Stimulated activated memory B cell treated with anti-CD40 and anti-IgM and Interleukin-4, amounts not matched to agents 10 μg/mL and 1 μg/mL and 100 μg/mL, for 72 hours (primary cell): ENCODE results near the gene SH2B3.
"Not testable (repeated sequence)": the region's sequence is repeated elsewhere in the genome, so short reads cannot be mapped to it uniquely, and the experiment has no call there.

ENCODE experiments used
- ATAC-seq: fragments of 150-1000 bp; cut with Tn5 transposase; 2 replicates; pipeline ENCODE4 v1.10.0; 2021
- H3K27ac Mint-ChIP-seq: one replicate; pipeline ENCODE4 v1.8.0; 2022; ENCODE audit warnings: mild to moderate bottlenecking, mixed read lengths
- H3K27me3 Mint-ChIP-seq: one replicate; pipeline ENCODE4 v1.8.0; 2022; ENCODE audit warnings: mixed read lengths
- H3K36me3 Mint-ChIP-seq: one replicate; pipeline ENCODE4 v1.8.0; 2022; ENCODE audit warnings: mixed read lengths
- H3K4me1 Mint-ChIP-seq: one replicate; pipeline ENCODE4 v1.8.0; 2022; ENCODE audit warnings: mixed read lengths
- H3K4me3 Mint-ChIP-seq: one replicate; pipeline ENCODE4 v1.8.0; 2022; ENCODE audit warnings: mild to moderate bottlenecking, moderate library complexity, mixed read lengths
- H3K9me3 Mint-ChIP-seq: one replicate; pipeline ENCODE4 v1.8.0; 2022; ENCODE audit warnings: mixed read lengths

The SH2B3 gene

GRCh38 chr12:111399741-111400404, 5.8 kb upstream of the SH2B3 start:
- not testable (repeated sequence) for ATAC-seq, H3K9me3 Mint-ChIP-seq, H3K36me3 Mint-ChIP-seq, H3K4me3 Mint-ChIP-seq, H3K27me3 Mint-ChIP-seq
- Mint-ChIP-seq H3K27ac (peak overlapping the region; percentile 91), H3K4me1 (peaks cover 62% of the 10 kb centered on the region)

- Mint-ChIP-seq H3K4me3 (no peak overlapping the region), H3K27ac (no peak overlapping the region), H3K27me3 (no peaks in the 10 kb centered on the region), H3K9me3 (peaks cover 3% of the 10 kb centered on the region), H3K36me3 (peaks cover 5% of the 10 kb centered on the region), H3K4me1 (peaks cover 66% of the 10 kb centered on the region)
- no peak for ATAC-seq
These were observed 4.5 kb upstream of the SH2B3 start for GRCh38 chr12:111401167-111401605.

- H3K27me3 Mint-ChIP-seq, ATAC-seq, H3K36me3 Mint-ChIP-seq, H3K9me3 Mint-ChIP-seq: not testable (repeated sequence)
- Mint-ChIP-seq H3K27ac (peak overlapping the region; percentile 94), H3K4me1 (peaks cover 63% of the 10 kb centered on the region), H3K4me3 (peak overlapping the region; percentile 88)
These were observed 3.3 kb upstream of the SH2B3 start for GRCh38 chr12:111402490-111402824.

- peak overlapping the region; percentile 88 for H3K4me3 Mint-ChIP-seq
- peaks cover 67% of the 10 kb centered on the region for H3K4me1 Mint-ChIP-seq
These were observed 1.2 kb upstream of the SH2B3 start for GRCh38 chr12:111404362-111405148.

GRCh38 chr12:111405149-111405858, 419 bp upstream of the SH2B3 start:
- no peaks in the 10 kb centered on the region for H3K27me3 Mint-ChIP-seq

More at GRCh38 chr12:111404362-111405148, 1.2 kb upstream of the SH2B3 start:
- Mint-ChIP-seq H3K9me3 (peaks cover 3% of the 10 kb centered on the region), H3K27me3 (no peaks in the 10 kb centered on the region), H3K27ac (peak overlapping the region; percentile 94), H3K36me3 (peaks cover 3% of the 10 kb centered on the region)
- peak; percentile 3 for ATAC-seq

GRCh38 chr12:111406474-111407376, 1.0 kb downstream of the SH2B3 start:
- peak; percentile 7 for ATAC-seq
- Mint-ChIP-seq H3K27me3 (no peaks in the 10 kb centered on the region), H3K9me3 (no peaks in the 10 kb centered on the region), H3K36me3 (no peaks in the 10 kb centered on the region), H3K4me1 (peaks cover 77% of the 10 kb centered on the region), H3K4me3 (peak overlapping the region; percentile 84), H3K27ac (peak overlapping the region; percentile 94)

More at GRCh38 chr12:111405149-111405858, 419 bp upstream of the SH2B3 start:
- Mint-ChIP-seq H3K9me3 (no peaks in the 10 kb centered on the region), H3K27ac (peak overlapping the region; percentile 94), H3K4me3 (peak overlapping the region; percentile 88), H3K36me3 (no peaks in the 10 kb centered on the region), H3K4me1 (peaks cover 67% of the 10 kb centered on the region)
- ATAC-seq = peak; percentile 81

GRCh38 chr12:111407377-111408115, 1.8 kb downstream of the SH2B3 start:
- Mint-ChIP-seq H3K4me1 (peaks cover 85% of the 10 kb centered on the region), H3K4me3 (peak overlapping the region; percentile 84), H3K27me3 (no peaks in the 10 kb centered on the region), H3K36me3 (no peaks in the 10 kb centered on the region), H3K9me3 (no peaks in the 10 kb centered on the region), H3K27ac (peak overlapping the region; percentile 94)
- ATAC-seq = no peak

- Mint-ChIP-seq H3K36me3 (peaks cover 4% of the 10 kb centered on the region), H3K4me3 (peak overlapping the region; percentile 84), H3K4me1 (peaks cover 85% of the 10 kb centered on the region), H3K27me3 (no peaks in the 10 kb centered on the region), H3K27ac (peak overlapping the region; percentile 94), H3K9me3 (no peaks in the 10 kb centered on the region)
- ATAC-seq = no peak
These were observed 2.4 kb downstream of the SH2B3 start for GRCh38 chr12:111408116-111408440.

- ATAC-seq = no peak
- Mint-ChIP-seq H3K27me3 (no peaks in the 10 kb centered on the region), H3K27ac (peak overlapping the region; percentile 94), H3K4me1 (peaks cover 85% of the 10 kb centered on the region), H3K9me3 (no peaks in the 10 kb centered on the region), H3K4me3 (peak overlapping the region; percentile 84), H3K36me3 (peaks cover 12% of the 10 kb centered on the region)
These were observed 3.1 kb downstream of the SH2B3 start for GRCh38 chr12:111408686-111409402.

GRCh38 chr12:111409403-111409779, 3.7 kb downstream of the SH2B3 start:
- H3K27me3 Mint-ChIP-seq = no peaks in the 10 kb centered on the region
- H3K27ac Mint-ChIP-seq = peak overlapping the region; percentile 94
- no peak for ATAC-seq
- peaks cover 14% of the 10 kb centered on the region for H3K36me3 Mint-ChIP-seq
- peaks cover 83% of the 10 kb centered on the region for H3K4me1 Mint-ChIP-seq
- peak overlapping the region; percentile 84 for H3K4me3 Mint-ChIP-seq
- no peaks in the 10 kb centered on the region for H3K9me3 Mint-ChIP-seq

- H3K27ac Mint-ChIP-seq = peak overlapping the region; percentile 94
- H3K4me3 Mint-ChIP-seq = peak overlapping the region; percentile 84
- H3K9me3 Mint-ChIP-seq = no peaks in the 10 kb centered on the region
- no peaks in the 10 kb centered on the region for H3K27me3 Mint-ChIP-seq
- ATAC-seq = no peak
- H3K4me1 Mint-ChIP-seq = peaks cover 83% of the 10 kb centered on the region
- H3K36me3 Mint-ChIP-seq = peaks cover 19% of the 10 kb centered on the region
These were observed 4.2 kb downstream of the SH2B3 start for GRCh38 chr12:111409780-111410430.

- H3K4me3 Mint-ChIP-seq = peak overlapping the region; percentile 84
- peak overlapping the region; percentile 94 for H3K27ac Mint-ChIP-seq
- peaks cover 23% of the 10 kb centered on the region for H3K36me3 Mint-ChIP-seq
- H3K27me3 Mint-ChIP-seq = no peaks in the 10 kb centered on the region
- H3K4me1 Mint-ChIP-seq = peaks cover 84% of the 10 kb centered on the region
- no peaks in the 10 kb centered on the region for H3K9me3 Mint-ChIP-seq
- no peak for ATAC-seq
These were observed 4.9 kb downstream of the SH2B3 start for GRCh38 chr12:111410431-111411184.
